OCI-M1 (cell line): ENCODE data around the gene MKRN2OS.

Experiments used
- DNase-seq: peaks from one replicate; lab custom pipeline; 2025; lab: John Stamatoyannopoulos, UW

The MKRN2OS gene, protein sequence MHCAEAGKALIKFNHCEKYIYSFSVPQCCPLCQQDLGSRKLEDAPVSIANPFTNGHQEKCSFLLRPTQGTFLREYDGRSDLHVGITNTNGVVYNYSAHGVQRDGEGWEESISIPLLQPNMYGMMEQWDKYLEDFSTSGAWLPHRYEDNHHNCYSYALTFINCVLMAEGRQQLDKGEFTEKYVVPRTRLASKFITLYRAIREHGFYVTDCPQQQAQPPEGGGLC

DNA sequence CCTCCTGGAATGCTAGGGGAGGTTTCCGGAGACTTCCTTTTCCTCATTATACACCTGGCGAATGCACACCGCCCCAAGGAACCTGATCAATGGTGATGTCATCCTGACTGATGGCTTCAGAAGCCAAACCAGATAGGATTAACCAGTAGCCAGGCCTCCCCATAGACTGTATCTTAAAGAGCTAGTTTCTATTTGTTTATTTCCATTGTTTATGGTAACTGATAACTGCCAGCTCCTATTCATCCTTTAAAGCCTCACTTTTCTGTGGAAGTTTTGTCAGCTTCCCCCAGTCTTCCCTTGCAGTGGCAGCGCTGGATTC lies at the start of gene MKRN2OS:
MKRN2OS (minus strand) TSS at position 27 of the 319 bp plus-strand sequence. CDS start 35 bp downstream, outside the sequence.
- no peak for DNase-seq

GRCh38 chr3:12593473-12593872 lies 48.2 kb upstream of the MKRN2OS start:
- DNase-seq, result no peak

DNA sequence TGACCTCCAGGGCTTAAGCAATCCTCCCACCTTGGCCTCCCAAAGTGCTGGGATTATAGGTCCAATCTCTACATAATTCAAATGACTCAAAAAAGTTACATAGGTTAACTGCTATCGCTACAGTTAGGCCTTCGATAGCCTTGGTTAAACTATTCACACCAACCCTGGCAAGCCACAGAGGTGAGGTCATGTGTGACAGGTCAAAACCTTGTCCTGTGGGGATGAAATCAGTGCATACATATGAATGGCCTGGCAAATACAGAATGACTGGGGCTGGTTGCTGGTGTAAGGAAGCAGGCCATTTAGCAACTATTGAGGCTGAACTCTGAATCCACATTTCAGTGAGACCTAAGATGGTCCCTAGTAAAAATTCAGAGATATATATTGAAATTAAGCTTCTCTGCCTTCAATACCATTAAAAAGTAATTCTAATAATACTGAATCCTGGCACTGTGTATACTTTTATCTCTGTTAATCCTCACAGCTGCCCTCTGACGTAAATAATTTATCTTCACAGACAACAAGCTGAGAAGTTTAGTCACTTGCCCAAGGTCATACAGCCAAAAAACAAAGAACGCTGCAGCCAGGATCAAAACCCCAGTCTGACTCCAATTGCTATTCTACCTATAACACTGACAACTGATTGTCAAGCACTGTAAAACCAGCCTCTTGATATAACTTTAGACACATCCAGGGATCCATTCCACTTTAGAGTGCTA lies 46.9 kb upstream of the MKRN2OS start:
- DNase-seq, result no peak

- DNase-seq, result no peak
Measured at GRCh38 chr3:12591456-12591855, 46.2 kb upstream of the MKRN2OS start.

DNA sequence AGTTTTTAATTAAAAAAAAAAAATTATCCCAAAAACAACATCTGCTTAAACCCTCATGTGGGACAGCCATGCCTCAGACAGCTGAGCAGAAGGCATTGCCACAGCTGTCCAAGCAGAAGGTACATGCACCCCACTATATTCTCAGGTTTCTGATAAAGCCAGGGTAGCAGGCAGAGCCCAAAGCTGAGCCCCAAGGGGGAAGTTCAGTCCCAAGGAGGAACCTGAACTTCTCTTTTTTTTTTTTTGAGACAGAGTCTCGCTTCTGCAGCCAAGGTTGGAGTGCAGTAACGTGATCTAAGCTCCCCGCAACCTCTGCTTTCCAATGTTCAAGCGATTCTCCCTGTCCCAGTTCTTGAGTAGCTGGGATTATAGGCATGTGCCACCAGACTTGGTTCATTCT lies 44.8 kb upstream of the MKRN2OS start:
- no peak for DNase-seq

DNA sequence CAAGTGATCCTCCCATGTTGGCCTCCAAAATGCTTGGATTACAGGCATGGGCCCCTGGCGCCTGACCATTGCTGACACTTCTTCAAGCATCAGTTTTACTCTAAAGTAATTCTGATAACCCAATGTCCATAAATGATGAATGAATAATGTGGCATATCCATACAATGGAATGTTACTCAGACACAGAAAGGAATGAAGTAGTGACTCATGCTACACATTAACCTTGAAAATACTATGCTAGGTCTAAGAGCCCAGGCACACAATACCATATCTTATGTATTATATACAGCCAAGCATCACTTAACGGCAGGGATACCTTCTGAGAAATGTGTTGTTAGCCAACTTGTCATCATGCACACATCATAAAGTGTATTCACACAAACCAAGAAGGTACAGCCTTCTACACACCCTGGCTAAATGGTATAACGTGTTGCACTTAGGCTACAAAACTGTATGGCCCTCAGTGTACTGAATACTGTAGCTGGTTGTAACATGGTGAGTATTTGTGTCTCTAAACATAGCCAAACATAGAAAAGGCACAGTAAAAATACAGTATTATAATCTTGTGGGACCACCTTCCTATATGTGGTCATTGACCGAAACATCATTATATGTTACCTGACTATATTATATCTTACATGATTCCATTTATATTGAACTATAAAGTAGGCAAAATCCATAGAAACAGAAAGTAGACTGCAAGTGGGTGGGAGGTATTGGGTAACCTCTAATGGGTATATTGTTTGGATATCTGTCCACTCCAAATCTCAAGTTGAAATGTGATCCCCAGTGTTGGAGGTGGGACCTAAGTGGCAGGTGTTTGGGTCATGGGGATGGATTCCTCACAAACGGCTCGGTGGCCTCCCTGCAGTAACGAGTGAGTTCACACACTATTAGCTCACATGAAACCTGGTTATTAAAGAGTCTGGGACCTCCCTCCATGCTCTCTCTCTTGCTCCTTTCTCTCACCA lies 43.0 kb upstream of the MKRN2OS start:
- no peak for DNase-seq

GRCh38 chr3:12586403-12586802 lies 41.1 kb upstream of the MKRN2OS start:
- DNase-seq, result no peak

GRCh38 chr3:12585970-12586369 lies 40.7 kb upstream of the MKRN2OS start:
- no peak for DNase-seq

DNA sequence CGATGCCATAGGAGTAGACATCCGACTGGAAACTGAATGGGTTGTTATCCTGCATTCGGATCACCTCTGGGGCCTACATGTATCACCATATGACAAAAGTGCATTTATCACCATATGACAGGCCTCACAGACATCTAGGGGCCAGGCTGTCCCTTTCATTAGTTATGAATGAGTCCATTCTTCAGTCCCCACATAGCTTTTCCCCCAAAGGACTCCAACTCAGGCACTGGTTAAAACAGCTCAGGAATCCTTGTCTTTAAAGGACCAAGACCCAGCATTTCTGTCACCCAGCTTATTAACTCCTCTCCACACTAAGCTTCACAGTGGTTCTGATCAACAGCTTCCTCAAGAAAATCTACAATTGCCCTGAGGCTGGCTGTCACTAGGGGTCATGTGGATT lies 39.9 kb upstream of the MKRN2OS start:
- DNase-seq, result no peak

GRCh38 chr3:12584083-12584482 lies 38.8 kb upstream of the MKRN2OS start:
- DNase-seq, result no peak

- DNase-seq, result no peak
Measured at GRCh38 chr3:12583280-12583679, 38.0 kb upstream of the MKRN2OS start.

DNA sequence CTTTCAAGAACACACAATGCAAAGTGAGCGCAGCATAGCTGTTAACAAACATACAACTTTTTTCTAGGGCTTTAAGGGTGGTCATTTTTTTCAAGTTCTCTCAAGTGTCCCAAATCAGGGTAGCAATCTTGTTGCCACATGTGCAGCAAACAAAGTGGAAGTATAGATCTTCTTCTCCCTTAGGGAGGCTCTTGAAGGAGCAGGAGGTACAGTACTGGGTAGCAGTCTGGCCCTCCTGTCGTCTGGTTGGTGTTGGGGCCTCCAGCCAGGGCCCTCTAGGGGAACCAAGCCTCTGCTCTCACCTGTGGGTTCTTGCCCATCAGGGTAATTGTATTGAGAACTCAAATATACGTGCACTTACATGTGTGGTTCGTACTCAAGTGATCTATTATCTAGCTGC lies 37.4 kb upstream of the MKRN2OS start:
- DNase-seq, result no peak

- DNase-seq, result no peak
Measured at GRCh38 chr3:12579905-12580304, 34.6 kb upstream of the MKRN2OS start.

- no peak for DNase-seq
Measured at GRCh38 chr3:12579456-12579855, 34.2 kb upstream of the MKRN2OS start.

- DNase-seq, result no peak
Measured at GRCh38 chr3:12578742-12579141, 33.4 kb upstream of the MKRN2OS start.

DNA sequence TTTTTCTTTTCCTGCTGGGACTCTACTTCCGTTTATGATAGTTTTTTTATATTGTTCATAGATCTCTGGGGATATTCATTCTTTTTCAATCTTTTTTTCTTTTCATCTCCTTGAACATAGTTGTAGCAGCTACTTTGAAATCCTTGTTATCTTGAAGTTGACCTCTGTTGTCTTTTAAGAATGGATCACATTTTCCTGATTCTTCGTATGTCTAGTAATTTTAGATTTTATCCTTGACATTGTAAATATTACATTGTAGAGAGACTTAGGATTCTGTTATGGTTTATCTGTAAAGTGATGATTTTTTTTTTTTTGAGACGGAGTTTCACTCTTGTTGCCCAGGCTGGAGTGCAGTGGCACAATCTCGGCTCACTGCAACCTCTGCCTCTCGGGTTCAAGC lies 32.1 kb upstream of the MKRN2OS start:
- no peak for DNase-seq

DNA sequence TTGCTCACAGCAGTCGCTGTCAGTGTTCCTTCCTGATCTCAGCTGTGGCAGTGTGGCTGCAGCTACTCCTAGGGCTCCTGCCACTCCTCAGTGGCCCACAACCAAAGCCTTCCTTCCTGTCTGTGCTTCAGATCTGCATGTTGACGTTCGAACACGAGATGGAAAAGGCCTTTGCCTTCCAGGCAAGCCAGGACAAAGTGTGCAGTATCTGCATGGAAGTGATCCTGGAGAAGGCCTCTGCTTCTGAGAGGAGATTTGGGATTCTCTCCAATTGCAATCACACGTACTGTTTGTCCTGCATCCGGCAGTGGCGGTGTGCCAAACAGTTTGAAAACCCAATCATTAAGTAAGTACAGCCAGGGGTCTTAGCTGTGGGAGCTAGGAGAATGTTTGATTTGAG lies 29.4 kb upstream of the MKRN2OS start:
- no peak for DNase-seq

GRCh38 chr3:12574131-12574530 lies 28.8 kb upstream of the MKRN2OS start:
- DNase-seq, result no peak

DNA sequence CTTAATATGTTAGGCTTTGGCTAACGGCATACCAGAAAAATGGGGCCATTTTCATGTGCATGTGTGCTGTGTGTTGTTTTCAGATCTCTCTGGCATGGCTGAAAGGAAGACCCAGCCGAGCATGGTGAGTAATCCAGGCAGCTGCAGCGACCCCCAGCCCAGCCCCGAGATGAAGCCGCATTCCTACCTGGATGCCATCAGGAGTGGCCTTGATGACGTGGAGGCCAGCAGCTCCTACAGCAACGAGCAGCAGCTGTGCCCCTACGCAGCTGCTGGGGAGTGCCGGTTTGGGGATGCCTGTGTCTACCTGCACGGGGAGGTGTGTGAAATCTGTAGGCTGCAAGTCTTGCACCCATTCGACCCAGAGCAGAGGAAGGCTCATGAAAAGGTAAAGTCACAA lies 26.7 kb upstream of the MKRN2OS start:
- no peak for DNase-seq

- no peak for DNase-seq
Measured at GRCh38 chr3:12569836-12570235, 24.5 kb upstream of the MKRN2OS start.

GRCh38 chr3:12568747-12569146 lies 23.4 kb upstream of the MKRN2OS start:
- no peak for DNase-seq

- DNase-seq, result no peak
Measured at GRCh38 chr3:12566976-12567375, 21.7 kb upstream of the MKRN2OS start.

- DNase-seq, result no peak
Measured at GRCh38 chr3:12562451-12562850, 17.2 kb upstream of the MKRN2OS start.
